IMR-90 (cell line): ENCODE results near the gene P2RX3. TPM values are rescaled to one million over a fixed set of nuclear protein-coding genes. Genes with fewer than 3 reads are reported as not detected.

Experiments used
- ATAC-seq: fragments of 200-7000 bp; cut with Tn5 transposase; 2 replicates; pipeline ENCODE4 v1.9.1; 2020; ENCODE audit warnings: low read depth, mild to moderate bottlenecking, moderate library complexity
- BruUV-seq: library from RNA; stranded (reverse); fragments of 400-500 nt; replicated peaks from 2 replicates; lab custom pipeline; 2021; lab: Mats Ljungman, UMichigan
- CTCF ChIA-PET: fragments of 300-600 bp; formaldehyde crosslinking; extraction: SDS; loops from one replicate; lab custom pipeline; 2021; ENCODE audit warnings: antibody characterized with exemption; lab: Yijun Ruan, JAX
- POLR2A ChIA-PET: fragments of 300-600 bp; sonication (Branson Sonifier 250); formaldehyde crosslinking; loops from one replicate; lab custom pipeline; 2022; ENCODE audit warnings: antibody characterized with exemption; ENCODE audit not compliant: unreplicated experiment; lab: Charles Lee
- DNase-seq: peaks from one replicate; pipeline ENCODE4 v3.0.0; 2013
- H2AFZ ChIP-seq: replicated peaks from 2 replicates; pipeline ENCODE3; 2013; ENCODE audit warnings: low read length, mild to moderate bottlenecking; ENCODE audit not compliant: poor library complexity
- H2AK5ac ChIP-seq: 2 replicates; pipeline ENCODE4 v1.6.1; 2013; ENCODE audit warnings: low read depth, low read length, inconsistent platforms
- H2AK9ac ChIP-seq: replicated peaks from 2 replicates; pipeline ENCODE3; 2013; ENCODE audit warnings: mild to moderate bottlenecking, low read depth, low read length, moderate library complexity; ENCODE audit not compliant: poor library complexity
- H2BK120ac ChIP-seq: 2 replicates; pipeline ENCODE4 v1.6.1; 2013; ENCODE audit warnings: low read depth, low read length, inconsistent platforms
- H2BK15ac ChIP-seq: 3 replicates; pipeline ENCODE4 v1.6.1; 2013; ENCODE audit warnings: low read depth, low read length, inconsistent platforms
- H2BK20ac ChIP-seq: 2 replicates; pipeline ENCODE4 v1.6.1; 2013; ENCODE audit warnings: low read depth, mild to moderate bottlenecking, inconsistent platforms, low read length, moderate library complexity
- H2BK5ac ChIP-seq: 2 replicates; pipeline ENCODE4 v1.6.1; 2013; ENCODE audit warnings: mild to moderate bottlenecking, low read depth, low read length, inconsistent platforms; ENCODE audit not compliant: poor library complexity, severe bottlenecking
- H3K14ac ChIP-seq: replicated peaks from 2 replicates; pipeline ENCODE4 v1.6.1; 2013; ENCODE audit warnings: low read depth, low read length, inconsistent platforms
- H3K18ac ChIP-seq: 2 replicates; pipeline ENCODE4 v1.6.1; 2013; ENCODE audit warnings: low read depth, low read length, control low read depth
- H3K23ac ChIP-seq: 2 replicates; pipeline ENCODE4 v1.6.1; 2013; ENCODE audit warnings: low read depth, low read length, inconsistent platforms
- H3K27ac ChIP-seq: 2 replicates; pipeline ENCODE4 v1.5.1; 2013; ENCODE audit warnings: mild to moderate bottlenecking, control low read depth, low read length; ENCODE audit not compliant: insufficient read depth
- H3K27me3 ChIP-seq: 2 replicates; pipeline ENCODE4 v1.6.1; 2013; ENCODE audit warnings: low read length; ENCODE audit not compliant: control insufficient read depth, insufficient read depth
- H3K36me3 ChIP-seq: 2 replicates; pipeline ENCODE4 v1.6.1; 2013; ENCODE audit warnings: low read length, mixed read lengths; ENCODE audit not compliant: control insufficient read depth, insufficient read depth
- H3K4ac ChIP-seq: 2 replicates; pipeline ENCODE4 v1.6.1; 2013; ENCODE audit warnings: low read depth, low read length, inconsistent platforms
- H3K4me1 ChIP-seq: 2 replicates; pipeline ENCODE4 v1.6.1; 2013; ENCODE audit warnings: low read length, mixed read lengths; ENCODE audit not compliant: control insufficient read depth, insufficient read depth
- H3K4me2 ChIP-seq: 2 replicates; pipeline ENCODE4 v1.6.1; 2013; ENCODE audit warnings: low read depth, mild to moderate bottlenecking, control low read depth, low read length, moderate library complexity
- H3K4me3 ChIP-seq: 2 replicates; pipeline ENCODE4 v1.5.1; 2013; ENCODE audit warnings: low read depth, mild to moderate bottlenecking, control low read depth, low read length, moderate library complexity; ENCODE audit not compliant: insufficient read depth
- H3K56ac ChIP-seq: 2 replicates; pipeline ENCODE4 v1.6.1; 2013; ENCODE audit warnings: low read length, inconsistent platforms; ENCODE audit not compliant: insufficient read depth; ENCODE audit errors: extremely low read depth
- H3K79me1 ChIP-seq, 2 experiments: 2 replicates each; pipeline ENCODE4 v1.6.1; 2013; ENCODE audit warnings: low read length in 2 of 2, inconsistent platforms in 1 of 2, low read depth in 1 of 2
- H3K9ac ChIP-seq: 2 replicates; pipeline ENCODE4 v1.6.1; 2013; ENCODE audit warnings: low read depth, low read length, control low read depth
- H3K9me1 ChIP-seq: 2 replicates; pipeline ENCODE4 v1.6.1; 2013; ENCODE audit warnings: low read length, inconsistent platforms; ENCODE audit not compliant: insufficient read depth
- H3K9me3 ChIP-seq: 2 replicates; pipeline ENCODE4 v1.6.1; 2013; ENCODE audit warnings: low read length; ENCODE audit not compliant: control insufficient read depth, insufficient read depth
- H4K20me1 ChIP-seq: 2 replicates; pipeline ENCODE4 v1.6.1; 2013; ENCODE audit warnings: low read length, inconsistent platforms; ENCODE audit not compliant: insufficient read depth
- H4K5ac ChIP-seq: 2 replicates; pipeline ENCODE4 v1.6.1; 2013; ENCODE audit warnings: mild to moderate bottlenecking, low read depth, low read length, control low read depth
- H4K8ac ChIP-seq, 2 experiments: 2 replicates each; pipeline ENCODE4 v1.6.1; 2013; ENCODE audit warnings: low read depth in 2 of 2, low read length in 2 of 2, control low read depth in 1 of 2, inconsistent platforms in 1 of 2
- H4K91ac ChIP-seq: 2 replicates; pipeline ENCODE4 v1.6.1; 2013; ENCODE audit warnings: low read depth, low read length, inconsistent platforms; ENCODE audit not compliant: insufficient read depth
- BHLHE40 ChIP-seq: fragments of 150-350 bp; IDR thresholded peaks from 2 replicates; pipeline ENCODE4 v1.6.1; 2016; ENCODE audit warnings: mild to moderate bottlenecking, low read depth, low read length
- CEBPB ChIP-seq: IDR thresholded peaks from 2 replicates; pipeline ENCODE4 v1.6.1; 2012; ENCODE audit warnings: low read depth, low read length, improper control_type of control experiment
- CHD1 ChIP-seq: IDR thresholded peaks from 2 replicates; pipeline ENCODE4 v1.6.1; 2012; ENCODE audit warnings: low read depth, low read length, improper control_type of control experiment
- FOS ChIP-seq: fragments of 150-350 bp; IDR thresholded peaks from 2 replicates; pipeline ENCODE4 v1.6.1; 2016; ENCODE audit warnings: low read depth, low read length
- MAFK ChIP-seq: IDR thresholded peaks from 2 replicates; pipeline ENCODE4 v1.6.1; 2012; ENCODE audit warnings: low read depth, low read length, improper control_type of control experiment
- MAZ ChIP-seq: IDR thresholded peaks from 2 replicates; pipeline ENCODE4 v1.6.1; 2012; ENCODE audit warnings: low read depth, mild to moderate bottlenecking, low read length, improper control_type of control experiment, moderate library complexity, borderline replicate concordance
- MXI1 ChIP-seq: IDR thresholded peaks from 2 replicates; pipeline ENCODE4 v1.6.1; 2012; ENCODE audit warnings: low read depth, mild to moderate bottlenecking, low read length, moderate library complexity, borderline replicate concordance
- NFE2L2 ChIP-seq: fragments of 150-350 bp; IDR thresholded peaks from 2 replicates; pipeline ENCODE4 v1.6.1; 2016; ENCODE audit warnings: low read depth, mild to moderate bottlenecking, low read length
- POLR2A ChIP-seq: IDR thresholded peaks from 2 replicates; pipeline ENCODE4 v1.6.1; 2012; ENCODE audit warnings: mild to moderate bottlenecking, low read depth, low read length
- RAD21 ChIP-seq: IDR thresholded peaks from 2 replicates; pipeline ENCODE4 v1.6.1; 2012; ENCODE audit warnings: low read length, improper control_type of control experiment
- RCOR1 ChIP-seq: IDR thresholded peaks from 2 replicates; pipeline ENCODE4 v1.6.1; 2012; ENCODE audit warnings: mild to moderate bottlenecking, low read length, improper control_type of control experiment; ENCODE audit not compliant: insufficient replicate concordance
- RFX5 ChIP-seq: IDR thresholded peaks from 2 replicates; pipeline ENCODE4 v1.8.0; 2012; ENCODE audit warnings: low read depth, mild to moderate bottlenecking, low read length, moderate library complexity
- SMC3 ChIP-seq: fragments of 150-350 bp; IDR thresholded peaks from 2 replicates; pipeline ENCODE4 v1.6.1; 2016; ENCODE audit warnings: low read depth, mild to moderate bottlenecking, antibody characterized with exemption, low read length, moderate library complexity
- WGBS, 2 experiments: methylation state at CpG; one replicate each; pipeline versions ENCODE4 v1.1.5 to v1.1.7; 2013; ENCODE audit warnings: missing lambda C conversion rate in 2 of 2; ENCODE audit not compliant: insufficient read length in 1 of 2; ENCODE audit errors: extremely low coverage in 2 of 2; 5-methylcytosine and 5-hydroxymethylcytosine counted together
- dilution Hi-C: fragments of 300-500 bp; cut with HindIII; formaldehyde crosslinking; loops from one replicate; pipeline ENCODE4 v1.14.3; 2018; ENCODE audit warnings: low sequenced_read_pairs; ENCODE audit not compliant: unreplicated experiment
- in situ Hi-C: fragments of 300-500 bp; cut with MboI; formaldehyde crosslinking; loops from 3 replicates; pipeline ENCODE4 v1.14.3; 2019; ENCODE audit warnings: low sequenced_read_pairs, inconsistent platforms, mixed read lengths
- intact Hi-C: fragments of 100-400 bp; cut with micrococcal nuclease; formaldehyde crosslinking; loops from 2 replicates; pipeline ENCODE4 v1.10.0; 2022
- polyA plus RNA-seq, 3 experiments: library from polyadenylated mRNA; depleted of rRNA; stranded (reverse); fragments of >200 nt; gene quantifications; 2 replicates each; pipeline ENCODE4 v1.2.3, GENCODE V29; 2012; ENCODE audit warnings: low replicate concordance in 1 of 3
- total RNA-seq: library from RNA; depleted of rRNA; stranded (reverse); fragments of >200 nt; gene quantifications from 2 replicates; pipeline ENCODE4 v1.2.3, GENCODE V29; 2012
- TF ChIP-seq, protein P1 (sequence below): conservative IDR thresholded peaks from 2 replicates; pipeline ENCODE4 v1.5.1; 2012; ENCODE audit warnings: mild to moderate bottlenecking, low read depth, low read length, improper control_type of control experiment
- TF ChIP-seq, protein P2 (sequence below): fragments of 150-350 bp; IDR thresholded peaks from 2 replicates; pipeline ENCODE4 v1.6.1; 2016; ENCODE audit warnings: low read depth, mild to moderate bottlenecking, low read length, moderate library complexity, borderline replicate concordance
- TF ChIP-seq, protein P3 (sequence below): fragments of 150-350 bp; IDR thresholded peaks from 2 replicates; pipeline ENCODE4 v1.6.1; 2017; ENCODE audit warnings: mild to moderate bottlenecking, antibody characterized with exemption, low read length, low read depth

P2RX3 gene
- total and polyA plus RNA-seq, 2 of the 4 experiments (the other 2 are of a cell fraction): not detected

DNA sequence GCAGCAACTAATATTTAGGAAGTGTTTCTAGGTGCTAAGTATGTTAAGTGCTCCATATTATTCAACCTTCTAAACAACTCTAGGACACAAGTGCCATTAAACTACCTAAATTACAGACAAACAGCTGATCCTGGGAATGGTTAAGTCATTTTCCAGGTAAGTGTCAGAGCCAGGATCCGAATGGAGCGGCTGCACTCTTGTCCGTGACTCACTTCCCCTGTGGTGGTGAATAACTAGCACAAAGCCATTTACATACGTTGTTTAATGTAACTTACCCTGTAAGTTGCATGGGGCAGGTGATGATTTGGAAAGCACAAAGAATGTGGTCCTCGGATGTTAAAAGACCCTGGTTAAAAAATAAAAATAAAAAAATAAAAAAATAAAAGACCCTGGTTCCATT lies 61.1 kb downstream of the P2RX3 start:
- TF ChIP-seq RAD21: no peak
- no peak for TF ChIP-seq RFX5
- TF ChIP-seq CHD1: no peak
- TF ChIP-seq FOS: no peak
- TF ChIP-seq, protein P1, sequence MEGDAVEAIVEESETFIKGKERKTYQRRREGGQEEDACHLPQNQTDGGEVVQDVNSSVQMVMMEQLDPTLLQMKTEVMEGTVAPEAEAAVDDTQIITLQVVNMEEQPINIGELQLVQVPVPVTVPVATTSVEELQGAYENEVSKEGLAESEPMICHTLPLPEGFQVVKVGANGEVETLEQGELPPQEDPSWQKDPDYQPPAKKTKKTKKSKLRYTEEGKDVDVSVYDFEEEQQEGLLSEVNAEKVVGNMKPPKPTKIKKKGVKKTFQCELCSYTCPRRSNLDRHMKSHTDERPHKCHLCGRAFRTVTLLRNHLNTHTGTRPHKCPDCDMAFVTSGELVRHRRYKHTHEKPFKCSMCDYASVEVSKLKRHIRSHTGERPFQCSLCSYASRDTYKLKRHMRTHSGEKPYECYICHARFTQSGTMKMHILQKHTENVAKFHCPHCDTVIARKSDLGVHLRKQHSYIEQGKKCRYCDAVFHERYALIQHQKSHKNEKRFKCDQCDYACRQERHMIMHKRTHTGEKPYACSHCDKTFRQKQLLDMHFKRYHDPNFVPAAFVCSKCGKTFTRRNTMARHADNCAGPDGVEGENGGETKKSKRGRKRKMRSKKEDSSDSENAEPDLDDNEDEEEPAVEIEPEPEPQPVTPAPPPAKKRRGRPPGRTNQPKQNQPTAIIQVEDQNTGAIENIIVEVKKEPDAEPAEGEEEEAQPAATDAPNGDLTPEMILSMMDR: no peak
- TF ChIP-seq SMC3: no peak
- TF ChIP-seq CEBPB: no peak
- TF ChIP-seq, protein P2, sequence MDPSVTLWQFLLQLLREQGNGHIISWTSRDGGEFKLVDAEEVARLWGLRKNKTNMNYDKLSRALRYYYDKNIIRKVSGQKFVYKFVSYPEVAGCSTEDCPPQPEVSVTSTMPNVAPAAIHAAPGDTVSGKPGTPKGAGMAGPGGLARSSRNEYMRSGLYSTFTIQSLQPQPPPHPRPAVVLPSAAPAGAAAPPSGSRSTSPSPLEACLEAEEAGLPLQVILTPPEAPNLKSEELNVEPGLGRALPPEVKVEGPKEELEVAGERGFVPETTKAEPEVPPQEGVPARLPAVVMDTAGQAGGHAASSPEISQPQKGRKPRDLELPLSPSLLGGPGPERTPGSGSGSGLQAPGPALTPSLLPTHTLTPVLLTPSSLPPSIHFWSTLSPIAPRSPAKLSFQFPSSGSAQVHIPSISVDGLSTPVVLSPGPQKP: no peak
- no peak for TF ChIP-seq MXI1
- no peak for TF ChIP-seq BHLHE40
- no peak for TF ChIP-seq MAFK
- no peak for TF ChIP-seq RCOR1
- no peak for TF ChIP-seq NFE2L2
- TF ChIP-seq POLR2A: no peak
- TF ChIP-seq, protein P3, sequence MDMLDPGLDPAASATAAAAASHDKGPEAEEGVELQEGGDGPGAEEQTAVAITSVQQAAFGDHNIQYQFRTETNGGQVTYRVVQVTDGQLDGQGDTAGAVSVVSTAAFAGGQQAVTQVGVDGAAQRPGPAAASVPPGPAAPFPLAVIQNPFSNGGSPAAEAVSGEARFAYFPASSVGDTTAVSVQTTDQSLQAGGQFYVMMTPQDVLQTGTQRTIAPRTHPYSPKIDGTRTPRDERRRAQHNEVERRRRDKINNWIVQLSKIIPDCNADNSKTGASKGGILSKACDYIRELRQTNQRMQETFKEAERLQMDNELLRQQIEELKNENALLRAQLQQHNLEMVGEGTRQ: no peak
- TF ChIP-seq MAZ: no peak
- CTCF ChIA-PET: no interaction called here

More for the DNA sequence above, 61.1 kb downstream of the P2RX3 start:
- Histone ChIP-seq H3K4me2 (no peak overlapping the region), H2AK5ac (no peak overlapping the region), H2BK120ac (no peak overlapping the region), H2BK15ac (no peak overlapping the region), H3K9me3 (no peaks in the 10 kb centered on the region), H4K8ac (no peak overlapping the region), H4K20me1 (no peaks in the 10 kb centered on the region; the same call in 1 of the 2 replicates), H4K5ac (no peak overlapping the region), H3K79me1 (no peaks in the 10 kb centered on the region), H3K4ac (no peak overlapping the region), H3K4me3 (no peak overlapping the region), H3K4me1 (no peaks in the 10 kb centered on the region), H2BK20ac (no peak overlapping the region), H3K14ac (no peak overlapping the region), H3K23ac (no peak overlapping the region), H3K56ac (no peak overlapping the region), H3K9ac (no peak overlapping the region), H3K27me3 (peaks cover 46% of the 10 kb centered on the region), H3K9me1 (no peaks in the 10 kb centered on the region), H2BK5ac (no peak overlapping the region), H4K91ac (no peak overlapping the region), H2AK9ac (no peak overlapping the region), H3K36me3 (no peaks in the 10 kb centered on the region), H2AFZ (no peak overlapping the region), H3K18ac (no peak overlapping the region), H3K27ac (no peak overlapping the region)
- no peak for ATAC-seq
- no TSS peak for BruUV-seq
- intact Hi-C loops (no loop called here), in situ Hi-C loops (no loop called here), dilution Hi-C loops (no loop called here)
- POLR2A ChIA-PET: no interaction called here
- DNase-seq: no peak
- WGBS, 2 experiments: no CpG with 5 or more reads among the region's 5 CpGs
